Fibroblast of skin of abdomen (primary cell): ENCODE data around the gene ZNF470.

Experiments used
- DNase-seq: peaks from one replicate; pipeline ENCODE4 v3.0.0-alpha.2; 2013

Gene ZNF470

DNA sequence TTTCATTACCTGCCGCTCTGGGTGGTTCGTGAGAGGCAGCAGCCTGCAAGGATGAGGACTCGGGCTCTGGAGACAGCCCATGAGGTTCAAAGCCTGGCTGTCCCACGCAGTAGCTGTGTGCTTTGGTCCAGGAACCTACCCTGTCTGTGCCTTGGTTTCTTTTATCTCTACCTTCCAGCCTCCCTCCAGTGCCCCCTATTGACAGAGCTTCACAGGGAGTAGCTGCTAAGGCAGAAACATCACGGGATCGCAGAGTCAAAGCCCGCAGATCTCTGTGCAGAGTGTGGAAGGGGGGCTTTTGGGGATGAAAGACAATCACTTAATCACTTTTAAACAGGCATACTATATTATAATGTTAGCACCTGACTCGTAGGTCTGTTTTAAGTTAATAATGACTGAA lies 44.0 kb downstream of the ZNF470 start:
- no peak for DNase-seq

DNA sequence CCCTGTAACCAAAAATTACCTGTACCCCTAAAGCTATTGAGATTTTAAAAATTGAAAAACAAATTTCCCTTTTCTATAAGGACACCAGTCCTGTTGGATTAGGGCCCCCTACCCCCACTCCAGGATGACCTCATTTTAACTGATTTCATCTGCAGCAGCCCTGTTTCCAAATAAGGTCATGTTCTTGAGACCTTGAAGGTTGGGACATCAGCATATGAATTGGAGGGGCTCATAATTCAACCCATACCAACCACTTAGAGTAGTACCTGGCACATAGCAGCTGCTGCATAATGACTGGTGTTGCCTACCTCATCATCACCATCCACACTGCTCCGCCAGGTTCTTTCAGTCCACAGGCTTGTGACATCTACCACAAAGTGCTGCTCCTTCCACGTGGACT lies 45.5 kb downstream of the ZNF470 start:
- no peak for DNase-seq

DNA sequence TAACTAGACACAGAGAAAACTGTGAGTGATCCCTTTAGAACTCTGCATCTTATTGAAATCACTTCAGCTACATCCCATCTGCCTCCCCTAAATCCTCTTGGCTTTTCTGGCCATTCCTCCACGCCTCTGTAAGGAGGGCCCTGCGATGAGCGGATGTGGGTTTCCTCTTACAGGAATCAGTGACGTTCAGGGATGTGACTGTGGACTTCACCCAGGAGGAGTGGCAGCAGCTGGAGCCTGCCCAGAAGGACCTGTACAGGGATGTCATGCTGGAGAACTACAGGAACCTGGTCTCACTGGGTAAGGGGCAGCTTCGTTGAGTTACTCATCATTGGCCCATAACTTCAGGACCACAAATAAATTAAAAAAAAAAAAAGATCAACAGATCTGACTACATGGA lies 46.4 kb downstream of the ZNF470 start:
- no peak for DNase-seq

DNA sequence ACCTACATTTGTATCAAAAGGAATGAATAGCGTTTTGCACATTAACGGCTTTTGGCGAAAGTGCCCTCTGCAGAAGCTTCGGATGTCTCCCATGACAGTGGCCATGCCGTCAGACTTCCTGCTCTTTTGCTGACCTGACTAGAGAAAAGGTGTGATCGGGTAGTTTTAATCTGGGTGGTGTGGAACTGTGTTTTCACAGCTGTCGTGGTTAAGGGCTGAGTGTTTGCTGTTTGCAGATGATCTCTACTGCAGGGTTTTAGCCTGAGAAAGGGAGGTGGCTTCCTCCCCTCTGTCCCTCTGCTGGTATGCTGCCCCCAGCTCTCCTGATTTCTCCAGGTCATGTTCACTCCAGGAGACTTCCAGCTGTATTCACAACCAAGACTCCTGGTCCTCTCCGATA lies 50.3 kb downstream of the ZNF470 start:
- DNase-seq, result no peak

DNA sequence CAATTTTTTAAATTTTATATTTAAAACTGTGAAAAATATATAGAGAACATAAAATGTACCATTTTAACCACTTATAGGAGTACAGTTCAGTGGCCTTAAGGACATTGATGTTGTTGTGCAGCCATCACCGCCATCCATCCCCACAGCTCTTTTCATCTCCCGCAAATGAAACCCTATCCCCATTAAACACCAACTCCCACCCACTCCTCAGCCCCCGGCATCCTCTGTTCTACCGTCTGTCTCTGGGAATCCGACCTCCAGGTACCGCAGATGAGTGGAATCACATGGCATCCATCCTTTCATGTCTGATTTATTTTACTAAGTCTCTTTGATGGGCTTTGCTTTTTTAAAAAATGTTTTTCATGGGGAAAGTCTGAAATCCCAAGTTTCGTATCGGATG lies 51.9 kb downstream of the ZNF470 start:
- no peak for DNase-seq

DNA sequence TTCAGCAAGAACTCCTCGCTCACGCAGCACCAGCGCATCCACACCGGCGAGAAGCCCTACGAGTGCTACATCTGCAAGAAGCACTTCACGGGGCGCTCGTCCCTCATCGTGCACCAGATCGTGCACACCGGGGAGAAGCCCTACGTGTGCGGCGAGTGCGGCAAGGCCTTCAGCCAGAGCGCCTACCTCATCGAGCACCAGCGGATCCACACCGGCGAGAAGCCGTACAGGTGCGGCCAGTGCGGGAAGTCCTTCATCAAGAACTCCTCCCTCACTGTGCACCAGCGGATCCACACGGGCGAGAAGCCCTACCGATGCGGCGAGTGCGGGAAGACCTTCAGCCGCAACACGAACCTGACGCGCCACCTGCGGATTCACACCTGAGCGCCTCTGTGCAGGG lies 55.1 kb downstream of the ZNF470 start:
- no peak for DNase-seq

DNA sequence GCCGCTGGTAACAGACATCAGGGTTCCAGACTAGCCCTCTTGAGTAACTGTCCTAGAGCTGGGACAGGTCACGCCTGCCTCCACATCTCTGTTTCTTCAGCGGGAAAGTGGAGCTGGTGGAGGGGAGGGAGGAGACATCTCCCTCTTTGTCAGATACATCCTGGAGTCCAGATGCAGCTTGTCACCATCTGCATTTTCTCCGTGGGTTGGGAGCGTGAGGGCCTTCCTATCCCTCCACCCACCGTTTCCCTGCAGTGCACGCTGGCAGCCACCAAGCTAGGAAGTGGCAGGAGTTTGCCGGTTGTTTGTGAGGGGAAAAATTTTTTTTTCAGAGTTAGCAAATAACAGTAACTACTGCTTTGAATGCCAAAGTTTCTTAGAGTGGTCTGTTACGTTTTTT lies 55.7 kb downstream of the ZNF470 start:
- no peak for DNase-seq

DNA sequence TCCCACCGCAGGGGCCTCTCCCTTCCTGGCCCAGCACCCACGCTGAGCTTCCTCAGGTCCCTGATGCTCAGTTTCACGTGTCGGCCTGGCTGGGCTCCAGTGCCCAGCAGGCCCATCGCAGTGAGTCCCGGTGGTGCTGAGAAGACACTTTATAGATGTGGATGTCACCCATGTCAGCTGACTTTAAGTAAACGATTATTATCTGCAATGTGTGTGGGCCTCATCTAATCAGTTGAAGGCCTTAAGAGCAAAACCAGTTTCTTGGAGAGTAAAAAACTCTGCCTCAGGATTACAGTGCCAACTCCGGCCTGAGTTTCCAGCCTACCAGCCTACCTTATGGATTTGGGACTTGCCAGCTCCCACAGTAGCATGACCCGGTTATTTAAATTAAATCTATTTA lies 58.4 kb downstream of the ZNF470 start:
- no peak for DNase-seq

DNA sequence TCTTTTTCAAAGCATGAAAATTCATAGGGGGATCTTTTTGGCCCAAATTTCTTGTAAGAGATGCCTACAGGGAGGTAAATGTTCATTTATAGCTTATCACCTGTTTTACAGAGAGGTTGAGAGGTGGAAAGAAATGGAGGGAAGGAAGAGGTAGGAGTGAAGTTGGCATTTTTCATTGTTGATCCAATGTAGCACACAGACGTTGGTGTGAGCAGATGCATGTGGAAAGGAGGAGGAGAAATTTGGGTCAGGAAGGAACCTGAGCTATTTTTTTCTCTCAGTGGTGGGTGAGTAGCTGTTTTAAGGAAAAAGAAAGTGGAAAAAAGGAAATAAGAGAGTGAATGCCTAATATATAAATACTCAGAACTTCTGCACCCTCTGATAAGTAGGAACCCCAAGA lies 65.8 kb downstream of the ZNF470 start:
- no peak for DNase-seq

DNA sequence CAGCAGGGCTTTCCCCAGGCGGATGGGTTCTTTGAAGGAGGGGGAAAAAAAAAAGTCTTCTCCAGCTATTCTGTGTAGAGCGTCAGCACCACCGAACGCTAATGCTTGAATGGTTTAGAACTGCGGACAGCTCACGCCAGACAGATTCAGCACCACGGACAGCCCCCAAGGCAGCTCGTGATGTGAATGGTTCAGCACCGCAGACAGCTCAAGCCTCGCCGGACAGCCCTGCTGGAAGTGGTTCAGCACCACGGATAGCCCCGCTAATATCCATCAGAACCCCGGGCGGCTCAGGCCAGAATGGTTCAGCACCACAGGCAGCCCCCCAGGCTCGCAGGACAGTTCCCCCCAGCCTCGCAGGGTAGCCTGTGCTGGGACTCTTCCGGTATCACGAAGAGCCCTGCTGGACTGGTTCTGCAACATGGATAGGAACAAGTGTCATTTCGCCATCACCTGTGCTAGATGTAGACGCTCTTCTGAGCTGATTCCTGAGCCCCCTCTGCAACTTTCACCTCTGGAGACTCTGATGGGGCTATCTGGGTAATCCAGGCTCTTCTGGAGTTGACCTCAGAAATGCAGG lies 70.8 kb downstream of the ZNF470 start:
- DNase-seq, result peak; percentile 52
